Prostate gland (tissue), 2 donors: ENCODE results near the gene OSBP2.

Experiments
- CTCF ChIP-seq, 4 experiments: fragments of 200-600 bp in 2 of 4; fragments of 450-650 bp in 2 of 4; sonication (generic) in 2 of 4; IDR thresholded peaks; 1 replicate in 3 of 4; 2 replicates in 1 of 4; pipeline ENCODE4 v1.5.1; 2016 to 2019; ENCODE audit warnings: antibody characterized with exemption in 4 of 4, mild to moderate bottlenecking in 2 of 4, moderate library complexity in 2 of 4
- POLR2A ChIP-seq: fragments of 450-650 bp; IDR thresholded peaks from one replicate; pipeline ENCODE4 v1.6.1; 2016; ENCODE audit warnings: antibody characterized with exemption, mild to moderate bottlenecking
- POLR2AphosphoS5 ChIP-seq: sonication (generic); formaldehyde crosslinking; IDR thresholded peaks from one replicate; pipeline ENCODE4 v1.6.1; 2017; ENCODE audit warnings: antibody characterized with exemption

GRCh38 chr22:30810105-30810504, 115.4 kb downstream of the OSBP2 start:
- TF ChIP-seq POLR2A (no peak), CTCF (IDR thresholded peaks at IDR 0.05) (no peak), POLR2AphosphoS5 (no peak)
